ENCODE measurements around the gene FNDC11. TPM values are rescaled to one million over a fixed set of nuclear protein-coding genes. Genes with fewer than 3 reads are reported as not detected.
A peak's percentile ranks its signal among the peaks of the same experiment; 100 is the strongest.
"Not testable (repeated sequence)": the region's sequence is repeated elsewhere in the genome, so short reads cannot be mapped to it uniquely, and the experiment has no call there.

FNDC11 gene
- total and polyA plus RNA-seq, 4 donors, result 0.57 to 0.84 TPM; not detected in 2

- intact Hi-C loops (cut with DNase I), result no loop called here
- Histone ChIP-seq H3K9me3 (ENCODE audit: control insufficient read depth, low read length) (no peaks in the 10 kb centered on the region), H3K36me3 (ENCODE audit: control insufficient read depth in 1 of 2, insufficient read depth in 2 of 2, low read length in 1 of 2) (no peaks in the 10 kb centered on the region), H3K27ac (ENCODE audit: low read depth in 1 of 2, low read length in 2 of 2) (no peak overlapping the region), H3K4me3 (ENCODE audit: low read length in 2 of 2) (peak overlapping the region in 1 of 2 donors; percentile 22), H3K4me1 (ENCODE audit: control insufficient read depth in 1 of 2, insufficient read depth in 2 of 2, low read length in 2 of 2) (no peaks in the 10 kb centered on the region), H3K27me3 (ENCODE audit: control insufficient read depth in 1 of 2, insufficient read depth in 2 of 2, low read length in 1 of 2) (no peaks in the 10 kb centered on the region)
- ATAC-seq (ENCODE audit: low FRiP score) (peak; percentile 84), DNase-seq (peak; percentile 84 to 94)
- WGBS, 2 donors, result 3% methylated on average over 25 to 37 of the region's 37 CpGs
Measured at GRCh38 chr20:63553251-63553932, 567 bp upstream of the FNDC11 start.

- H3K27ac ChIP-seq (ENCODE audit: low read depth in 1 of 2, low read length in 2 of 2), result no peak overlapping the region
- no peak for DNase-seq
- H3K36me3 ChIP-seq (ENCODE audit: control insufficient read depth in 1 of 2, insufficient read depth in 2 of 2, low read length in 1 of 2), result no peaks in the 10 kb centered on the region
- no peak overlapping the region for H3K4me3 ChIP-seq (ENCODE audit: low read length in 2 of 2)
- 82% methylated on average over 33 to 38 of the region's 38 CpGs for WGBS, 2 donors
- no peaks in the 10 kb centered on the region for H3K4me1 ChIP-seq (ENCODE audit: control insufficient read depth in 1 of 2, insufficient read depth in 2 of 2, low read length in 2 of 2)
- H3K9me3 ChIP-seq (ENCODE audit: control insufficient read depth, low read length), result no peaks in the 10 kb centered on the region
- intact Hi-C loops (cut with DNase I), result no loop called here
- H3K27me3 ChIP-seq (ENCODE audit: control insufficient read depth in 1 of 2, insufficient read depth in 2 of 2, low read length in 1 of 2), result no peaks in the 10 kb centered on the region
- ATAC-seq (ENCODE audit: low FRiP score), result no peak
Measured at GRCh38 chr20:63554361-63555278, 661 bp downstream of the FNDC11 start.

GRCh38 chr20:63555661-63556381, 1.9 kb downstream of the FNDC11 start:
- DNase-seq, result no peak
- 96 to 97% methylated on average over 45 of the region's 45 CpGs for WGBS, 2 donors
- no peaks in the 10 kb centered on the region for H3K4me1 ChIP-seq (ENCODE audit: control insufficient read depth in 1 of 2, insufficient read depth in 2 of 2, low read length in 2 of 2)

GRCh38 chr20:63556873-63557478, 3.0 kb downstream of the FNDC11 start:
- Histone ChIP-seq H3K27me3 (ENCODE audit: control insufficient read depth in 1 of 2, insufficient read depth in 2 of 2, low read length in 1 of 2) (no peaks in the 10 kb centered on the region), H3K4me3 (ENCODE audit: low read length in 2 of 2) (no peak overlapping the region), H3K27ac (ENCODE audit: low read depth in 1 of 2, low read length in 2 of 2) (no peak overlapping the region), H3K9me3 (ENCODE audit: control insufficient read depth, low read length) (no peaks in the 10 kb centered on the region), H3K4me1 (ENCODE audit: control insufficient read depth in 1 of 2, insufficient read depth in 2 of 2, low read length in 2 of 2) (no peaks in the 10 kb centered on the region), H3K36me3 (ENCODE audit: control insufficient read depth in 1 of 2, insufficient read depth in 2 of 2, low read length in 1 of 2) (no peaks in the 10 kb centered on the region)
- intact Hi-C loops (cut with DNase I), result no loop called here
- WGBS, 2 donors, result 66 to 68% methylated on average over 23 of the region's 23 CpGs
- no peak for DNase-seq
- ATAC-seq (ENCODE audit: low FRiP score), result no peak

More at GRCh38 chr20:63555661-63556381, 1.9 kb downstream of the FNDC11 start:
- Histone ChIP-seq H3K27ac (ENCODE audit: low read depth in 1 of 2, low read length in 2 of 2) (no peak overlapping the region), H3K36me3 (ENCODE audit: control insufficient read depth in 1 of 2, insufficient read depth in 2 of 2, low read length in 1 of 2) (no peaks in the 10 kb centered on the region), H3K4me3 (ENCODE audit: low read length in 2 of 2) (no peak overlapping the region), H3K9me3 (ENCODE audit: control insufficient read depth, low read length) (no peaks in the 10 kb centered on the region), H3K27me3 (ENCODE audit: control insufficient read depth in 1 of 2, insufficient read depth in 2 of 2, low read length in 1 of 2) (no peaks in the 10 kb centered on the region)
- intact Hi-C loops (cut with DNase I), result no loop called here
- no peak for ATAC-seq (ENCODE audit: low FRiP score)

GRCh38 chr20:63557481-63557891, 3.5 kb downstream of the FNDC11 start:
- intact Hi-C loops (cut with DNase I), result no loop called here
- DNase-seq, result no peak
- Histone ChIP-seq H3K27me3 (ENCODE audit: control insufficient read depth in 1 of 2, insufficient read depth in 2 of 2, low read length in 1 of 2) (no peaks in the 10 kb centered on the region), H3K9me3 (ENCODE audit: control insufficient read depth, low read length) (no peaks in the 10 kb centered on the region), H3K4me1 (ENCODE audit: control insufficient read depth in 1 of 2, insufficient read depth in 2 of 2, low read length in 2 of 2) (no peaks in the 10 kb centered on the region), H3K36me3 (ENCODE audit: control insufficient read depth in 1 of 2, insufficient read depth in 2 of 2, low read length in 1 of 2) (no peaks in the 10 kb centered on the region), H3K27ac (ENCODE audit: low read depth in 1 of 2, low read length in 2 of 2) (no peak overlapping the region), H3K4me3 (ENCODE audit: low read length in 2 of 2) (no peak overlapping the region)
- 91 to 92% methylated on average over 13 to 19 of the region's 19 CpGs for WGBS, 2 donors
- ATAC-seq (ENCODE audit: low FRiP score), result no peak

GRCh38 chr20:63558804-63559484, 5.0 kb downstream of the FNDC11 start:
- Histone ChIP-seq H3K27ac (ENCODE audit: low read depth in 1 of 2, low read length in 2 of 2) (no peak overlapping the region), H3K27me3 (ENCODE audit: control insufficient read depth in 1 of 2, insufficient read depth in 2 of 2, low read length in 1 of 2) (no peaks in the 10 kb centered on the region), H3K36me3 (ENCODE audit: control insufficient read depth in 1 of 2, insufficient read depth in 2 of 2, low read length in 1 of 2) (peaks cover 0 to 4% of the 10 kb centered on the region in 2 donors), H3K4me1 (ENCODE audit: control insufficient read depth in 1 of 2, insufficient read depth in 2 of 2, low read length in 2 of 2) (no peaks in the 10 kb centered on the region), H3K9me3 (ENCODE audit: control insufficient read depth, low read length) (no peaks in the 10 kb centered on the region), H3K4me3 (ENCODE audit: low read length in 2 of 2) (no peak overlapping the region)
- intact Hi-C loops (cut with DNase I), result no loop called here
- DNase-seq (no peak), ATAC-seq (ENCODE audit: low FRiP score) (no peak)
- WGBS, 2 donors, result 95 to 96% methylated on average over 14 of the region's 14 CpGs

- DNase-seq; H3K36me3 ChIP-seq (ENCODE audit: control insufficient read depth in 1 of 2, insufficient read depth in 2 of 2, low read length in 1 of 2); H3K4me1 ChIP-seq (ENCODE audit: control insufficient read depth in 1 of 2, insufficient read depth in 2 of 2, low read length in 2 of 2); H3K9me3 ChIP-seq (ENCODE audit: control insufficient read depth, low read length); intact Hi-C loops (cut with DNase I); ATAC-seq (ENCODE audit: low FRiP score); H3K27ac ChIP-seq (ENCODE audit: low read depth in 1 of 2, low read length in 2 of 2); H3K27me3 ChIP-seq (ENCODE audit: control insufficient read depth in 1 of 2, insufficient read depth in 2 of 2, low read length in 1 of 2); H3K4me3 ChIP-seq (ENCODE audit: low read length in 2 of 2): not testable (repeated sequence)
- WGBS, 2 donors, result 94 to 95% methylated on average over 25 to 30 of the region's 31 CpGs
Measured at GRCh38 chr20:63559485-63560332, 5.8 kb downstream of the FNDC11 start.

Data from aorta (tissue), 5 donors.